GM18508 (cell line): ENCODE results near the gene CLDN9.

Source experiments
- ATAC-seq: cut with Tn5 transposase; IDR thresholded peaks from one replicate; pipeline ENCODE4 v1.9.1; 2021; ENCODE audit warnings: moderate number of reproducible peaks; ENCODE audit not compliant: insufficient read depth, unreplicated experiment

The CLDN9 gene

GRCh38 chr16:2991566-2992261 lies 21.0 kb upstream of the CLDN9 start:
- ATAC-seq = no peak

GRCh38 chr16:2992383-2993081 lies 20.2 kb upstream of the CLDN9 start:
- no peak for ATAC-seq

- no peak for ATAC-seq
These were observed 16.4 kb upstream of the CLDN9 start for GRCh38 chr16:2996298-2996697.

DNA sequence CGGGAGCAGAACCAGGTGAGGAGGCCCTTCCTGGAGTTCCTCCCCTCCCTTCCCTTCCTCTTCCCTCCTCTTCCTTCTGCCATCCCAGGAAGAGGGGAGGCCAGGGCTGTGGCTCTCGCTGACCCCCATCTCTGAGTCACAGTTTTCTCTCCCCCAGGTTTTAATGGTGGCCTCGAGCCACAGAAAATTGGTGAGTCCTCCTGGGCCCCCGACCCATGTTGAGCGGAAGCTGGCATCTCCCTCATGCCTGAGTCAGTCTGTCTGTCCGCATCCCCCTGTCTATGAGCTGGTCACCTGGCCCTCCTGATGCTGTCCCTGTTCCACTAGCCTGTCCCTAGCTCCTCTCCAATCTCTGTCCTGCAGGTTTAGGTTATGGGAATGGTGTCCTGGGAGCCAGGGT lies 12.8 kb upstream of the CLDN9 start:
- ATAC-seq = no peak

GRCh38 chr16:3000540-3000939 lies 12.2 kb upstream of the CLDN9 start:
- no peak for ATAC-seq

DNA sequence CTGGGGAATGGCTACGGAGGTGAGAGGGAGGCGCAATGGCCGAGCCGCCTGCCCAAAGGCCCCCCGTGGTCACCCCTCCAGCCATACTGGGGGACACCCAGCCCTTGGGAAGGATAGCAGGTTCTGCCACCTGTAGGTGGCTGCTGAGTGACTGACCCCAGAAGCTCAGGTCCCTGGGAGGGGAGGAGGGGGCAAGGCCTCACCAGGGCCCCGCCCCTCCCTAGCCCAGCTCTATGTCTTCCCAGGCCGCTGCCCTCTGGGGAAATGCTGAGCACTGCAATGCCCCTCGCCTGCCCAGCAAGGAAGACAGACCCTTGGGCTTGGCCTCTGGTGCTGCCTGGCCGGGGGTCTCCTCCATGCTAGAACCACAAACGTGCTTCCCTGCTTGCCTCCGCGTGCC lies 11.4 kb upstream of the CLDN9 start:
- no peak for ATAC-seq

DNA sequence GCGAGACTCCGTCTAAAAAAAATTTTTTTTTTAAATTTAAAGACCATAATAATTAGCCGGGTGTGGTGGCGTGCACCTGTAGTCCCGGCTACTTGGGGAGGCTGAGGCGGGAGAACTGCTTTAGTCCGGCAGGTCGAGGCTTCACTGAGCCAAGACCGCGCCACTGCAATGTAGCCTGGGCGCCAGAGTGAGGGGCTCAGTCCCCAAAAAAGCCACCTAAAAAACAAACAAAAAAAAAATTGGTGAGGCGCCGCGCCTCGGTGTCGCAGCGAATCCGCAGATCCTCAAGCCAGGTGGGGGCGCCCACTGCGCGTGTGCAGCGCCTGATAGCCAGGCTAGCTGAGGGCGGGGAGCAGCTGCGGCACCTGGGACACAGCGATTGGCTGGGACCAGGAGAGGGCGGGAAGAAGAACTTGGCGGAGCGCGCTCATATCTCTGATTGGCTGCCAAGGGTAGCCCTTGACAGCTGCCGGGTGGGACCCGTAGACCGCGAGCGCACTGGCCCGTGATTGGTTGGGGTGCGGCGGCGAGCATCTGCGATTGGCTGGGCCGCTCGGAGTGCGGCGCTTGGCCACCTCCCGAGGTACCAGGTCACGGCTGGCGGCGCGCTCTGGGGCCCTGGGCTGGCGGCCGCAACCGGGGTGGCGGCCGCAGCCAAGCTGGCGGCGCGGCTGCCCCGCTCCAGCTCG lies 9.0 kb upstream of the CLDN9 start:
- ATAC-seq = peak; percentile 88

GRCh38 chr16:3004319-3004718 lies 8.4 kb upstream of the CLDN9 start:
- ATAC-seq = no peak

GRCh38 chr16:3004781-3005284 lies 7.9 kb upstream of the CLDN9 start:
- ATAC-seq = no peak

- ATAC-seq = no peak
These were observed 5.4 kb upstream of the CLDN9 start for GRCh38 chr16:3007059-3007956.

DNA sequence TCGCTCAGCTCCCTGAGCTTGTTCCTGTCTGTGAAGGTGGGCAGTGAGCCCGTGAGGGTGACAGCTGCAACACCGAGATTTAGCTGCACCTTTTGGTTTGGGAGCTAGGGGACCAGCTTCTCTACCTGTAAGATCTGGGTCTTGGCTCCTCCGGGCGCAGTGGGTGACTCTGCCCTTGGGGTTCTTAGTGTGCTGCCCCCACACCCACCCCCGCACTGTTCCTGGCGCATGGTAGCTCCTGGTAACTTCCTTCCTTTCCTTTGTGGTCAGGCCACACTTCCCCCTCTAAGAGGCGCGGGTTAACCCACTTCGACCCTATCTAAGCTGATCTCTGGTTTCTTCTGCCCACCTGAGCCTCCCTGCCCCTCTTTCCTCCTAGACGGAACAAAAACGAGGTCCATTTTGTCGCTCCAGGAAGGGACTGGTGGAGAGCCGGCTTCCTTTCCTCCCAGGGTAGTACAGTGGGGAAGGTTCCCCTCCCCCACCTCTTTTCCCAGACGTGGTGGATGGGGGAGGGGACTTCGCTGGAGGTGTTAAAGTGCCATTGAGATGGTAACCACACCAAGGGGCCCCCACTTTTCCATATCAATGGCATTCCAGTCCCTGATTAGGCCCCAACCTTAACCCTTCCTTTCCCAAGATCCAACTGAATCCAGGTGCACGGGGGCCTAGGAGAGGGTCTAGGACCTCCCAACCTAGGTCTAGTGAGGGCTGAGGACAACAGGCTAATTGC lies 4.6 kb upstream of the CLDN9 start:
- no peak for ATAC-seq

DNA sequence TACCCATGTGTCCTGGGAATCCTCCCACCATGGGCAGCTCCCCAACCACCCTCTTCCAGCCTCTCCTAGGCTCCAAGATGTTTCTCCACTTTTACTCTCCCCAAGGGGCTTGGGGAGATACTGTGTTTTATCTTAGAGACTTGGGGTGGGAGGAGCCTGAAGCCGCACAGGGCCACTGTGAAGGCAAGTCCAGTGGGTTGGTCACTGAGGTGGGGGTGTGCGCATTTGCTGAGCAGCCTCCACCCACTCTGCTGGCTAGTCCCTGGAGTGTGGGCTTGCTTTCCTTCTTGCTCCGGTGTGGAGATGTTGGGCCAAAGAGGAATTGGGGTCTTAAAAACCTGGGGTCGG lies 4.1 kb upstream of the CLDN9 start:
- no peak for ATAC-seq

DNA sequence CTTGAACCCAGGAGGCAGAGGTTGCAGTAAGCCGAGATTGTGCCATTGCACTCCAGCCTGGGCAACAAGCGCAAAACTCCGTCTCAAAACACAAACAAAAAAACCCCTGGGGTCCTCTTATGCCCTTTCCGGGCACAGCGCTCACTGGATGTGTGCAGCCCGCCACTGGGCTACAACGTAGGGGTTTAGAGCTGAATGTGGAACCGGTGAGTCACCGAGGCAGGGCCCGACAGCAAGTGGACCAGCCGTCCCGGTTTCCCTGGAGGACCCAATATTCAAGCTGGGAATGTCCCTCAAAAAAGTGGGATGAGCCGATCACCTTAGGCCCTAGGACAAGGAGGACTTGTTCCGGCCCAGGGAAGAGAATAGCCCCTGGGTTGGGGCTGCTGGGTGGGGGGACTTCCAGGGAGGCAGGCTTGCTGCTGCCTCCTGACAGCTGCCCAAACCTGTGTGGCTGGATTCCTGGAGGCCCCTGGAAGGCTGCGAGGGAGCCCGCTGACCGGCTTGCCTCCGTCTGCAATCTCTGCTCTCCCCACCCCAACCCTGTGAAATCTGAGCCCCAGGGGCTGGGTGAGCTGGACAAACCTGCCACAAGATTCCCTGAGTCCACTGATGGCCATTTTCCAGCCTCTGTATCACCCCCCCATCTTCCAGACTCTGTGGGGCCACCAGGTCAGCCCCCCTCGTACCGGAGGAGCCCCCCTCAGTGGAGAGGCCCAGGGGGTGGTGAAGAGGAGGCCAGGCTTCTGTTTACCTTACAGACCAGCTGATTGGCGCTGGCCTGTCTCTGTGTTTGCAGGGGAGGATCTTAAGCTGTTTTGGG lies 2.9 kb upstream of the CLDN9 start:
- no peak for ATAC-seq

- ATAC-seq = no peak
These were observed 2.2 kb upstream of the CLDN9 start for GRCh38 chr16:3010510-3010909.

GRCh38 chr16:3012246-3012645 lies 477 bp upstream of the CLDN9 start:
- no peak for ATAC-seq

- no peak for ATAC-seq
These were observed 798 bp downstream of the CLDN9 start for GRCh38 chr16:3013491-3013951.

DNA sequence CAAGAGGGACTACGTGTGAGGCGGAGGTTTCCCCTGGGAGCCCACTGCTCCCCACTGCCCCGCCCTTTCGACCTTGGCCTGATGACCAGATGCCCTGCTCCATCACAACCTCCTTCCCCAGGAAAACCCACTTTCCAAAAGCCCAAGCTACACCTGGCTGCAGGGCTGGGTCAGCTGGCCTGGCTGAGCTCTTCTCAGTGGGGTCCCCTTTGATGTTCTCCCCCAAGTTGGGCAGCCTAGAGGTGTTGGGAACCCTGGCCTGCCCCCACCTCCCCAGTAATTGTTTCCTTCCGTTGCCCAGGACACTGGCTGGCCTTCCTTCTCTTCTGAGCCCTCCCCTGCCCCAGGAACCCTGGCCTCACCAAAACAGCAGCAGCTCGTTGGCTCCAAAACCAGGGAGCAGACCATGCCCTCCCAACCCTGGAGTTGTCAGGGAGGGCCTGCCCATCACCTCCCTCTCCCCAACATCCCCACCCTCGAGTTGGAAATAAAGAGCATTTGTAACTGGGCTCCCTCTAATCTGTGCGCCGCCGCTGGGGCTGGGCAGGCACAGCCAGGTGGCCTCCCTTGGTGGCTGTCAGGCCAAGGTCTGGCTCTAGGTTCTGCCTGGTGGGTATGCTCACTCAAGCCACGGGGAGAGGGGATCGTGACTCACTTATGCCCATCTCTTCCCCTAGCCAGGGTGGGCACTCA lies 1.4 kb downstream of the CLDN9 start:
- no peak for ATAC-seq

DNA sequence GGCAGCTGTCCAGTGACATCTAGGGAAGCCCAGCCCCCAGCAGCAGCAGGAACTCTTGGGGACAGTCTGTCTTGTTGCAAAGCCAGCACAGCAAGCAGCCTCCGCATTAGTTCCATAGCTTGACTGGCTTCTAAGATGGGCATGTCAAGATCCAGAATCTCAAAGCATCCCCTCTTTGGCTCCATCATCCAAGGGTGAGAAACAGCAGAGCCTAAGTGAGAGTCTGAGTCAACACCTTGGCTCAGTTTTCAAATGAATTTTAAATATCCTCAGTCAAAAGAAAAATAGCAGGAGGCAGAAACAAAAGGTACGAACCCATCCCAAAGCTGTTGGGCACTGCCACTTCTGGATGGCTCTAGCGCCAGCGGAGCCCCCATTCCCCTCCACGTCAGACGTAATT lies 2.2 kb downstream of the CLDN9 start:
- ATAC-seq = no peak
